Large intestine (tissue), 1 donor: ENCODE results near the gene APLP2. TPM values are rescaled to one million over a fixed set of nuclear protein-coding genes. Genes with fewer than 3 reads are reported as not detected.

ENCODE experiments used
- polyA plus RNA-seq: library from polyadenylated mRNA; unstranded; fragments of 120-200 nt; gene quantifications from one replicate; pipeline ENCODE4 v1.2.1, GENCODE V29; 2013

APLP2 gene
- polyA plus RNA-seq, 1 donor = 403 TPM

Other genes with a start within 250 kb of the APLP2 start
- gene NFRKB, start 174.3 kb upstream of the APLP2 start, polyA plus RNA-seq = 32.8 TPM
- gene PRDM10, start 67.1 kb upstream of the APLP2 start, polyA plus RNA-seq = 8.8 TPM
- gene ST14, start 89.9 kb downstream of the APLP2 start, polyA plus RNA-seq = 164 TPM
- 31.9 TPM for gene ZBTB44, start 245.0 kb downstream of the APLP2 start, polyA plus RNA-seq